GM12878 (cell line): ENCODE measurements around the gene AOC3. TPM values are rescaled to one million over a fixed set of nuclear protein-coding genes. Genes with fewer than 3 reads are reported as not detected.

Experiments used
- ATAC-seq: fragments of 200-7000 bp; cut with Tn5 transposase; 3 replicates; pipeline ENCODE4 v1.9.1; 2020; ENCODE audit warnings: mild to moderate bottlenecking, moderate library complexity
- BruUV-seq: library from RNA; stranded (reverse); fragments of 400-500 nt; replicated peaks from 2 replicates; lab custom pipeline; 2021; lab: Mats Ljungman, UMichigan
- CTCF ChIA-PET: fragments of 300-600 bp; sonication (Branson Sonifier 250); formaldehyde crosslinking; extraction: SDS; loops from one replicate; lab custom pipeline; 2021; ENCODE audit warnings: inconsistent platforms; lab: Yijun Ruan, JAX
- POLR2A ChIA-PET: fragments of 350-600 bp; formaldehyde crosslinking; extraction: SDS; loops from one replicate; lab custom pipeline; 2021; ENCODE audit warnings: inconsistent platforms; lab: Charles Lee
- RAD21 ChIA-PET: fragments of 300-600 bp; sonication (Branson Sonifier 250); formaldehyde crosslinking; loops from one replicate; lab custom pipeline; 2023; ENCODE audit warnings: antibody characterized with exemption; ENCODE audit not compliant: unreplicated experiment; lab: Charles Lee
- SMC1A ChIA-PET: fragments of 300-600 bp; sonication (Branson Sonifier 250); formaldehyde crosslinking; loops from one replicate; lab custom pipeline; 2023; ENCODE audit not compliant: unreplicated experiment, uncharacterized antibody; lab: Charles Lee
- DNase-seq: peaks from one replicate; pipeline ENCODE4 v3.0.0-alpha.2; 2011; ENCODE audit warnings: low read depth, low spot score
- FAIRE-seq: peaks from 3 replicates; lab custom pipeline; 2011; peaks lifted over from hg19 to GRCh38; lab: Jason Lieb, UNC
- H2AFZ ChIP-seq: 2 replicates; pipeline ENCODE4 v1.6.0; 2011; ENCODE audit warnings: low read depth, low read length, control low read depth; ENCODE audit not compliant: control insufficient read depth
- H3K27ac ChIP-seq: 2 replicates; pipeline ENCODE4 v1.5.1; 2011; ENCODE audit warnings: control low read depth; ENCODE audit not compliant: control insufficient read depth, insufficient read depth
- H3K27me3 ChIP-seq, 2 experiments: replicated peaks in 1 of 2; 2 replicates each; pipeline versions ENCODE4 v1.6.0 to v1.6.1; 2011; ENCODE audit warnings: low read length in 1 of 2; ENCODE audit not compliant: control insufficient read depth in 2 of 2, insufficient read depth in 2 of 2
- H3K36me3 ChIP-seq, 2 experiments: 2 replicates each; pipeline ENCODE4 v1.5.1; 2011; ENCODE audit warnings: low read length in 1 of 2; ENCODE audit not compliant: control insufficient read depth in 2 of 2, insufficient read depth in 2 of 2
- H3K4me1 ChIP-seq: 2 replicates; pipeline ENCODE4 v1.6.1; 2011; ENCODE audit warnings: mild to moderate bottlenecking, low read length, moderate library complexity, mixed read lengths; ENCODE audit not compliant: control insufficient read depth, insufficient read depth
- H3K4me2 ChIP-seq: 2 replicates; pipeline ENCODE4 v1.6.0; 2011; ENCODE audit warnings: control low read depth; ENCODE audit not compliant: control insufficient read depth, insufficient read depth
- H3K4me3 ChIP-seq: fragments of 200-600 bp; sonication (generic); 2 replicates; pipeline ENCODE4 v1.5.1; 2016
- H3K79me2 ChIP-seq: 2 replicates; pipeline ENCODE4 v1.6.0; 2011; ENCODE audit warnings: low read length; ENCODE audit not compliant: control insufficient read depth, insufficient read depth
- H3K9ac ChIP-seq: 2 replicates; pipeline ENCODE4 v1.8.0; 2011; ENCODE audit warnings: low read length, control low read depth, mixed read lengths; ENCODE audit not compliant: control insufficient read depth, insufficient read depth
- H3K9me3 ChIP-seq: replicated peaks from 3 replicates; pipeline ENCODE4 v1.5.1; 2011; ENCODE audit warnings: mild to moderate bottlenecking, low read length; ENCODE audit not compliant: control insufficient read depth, insufficient read depth
- H4K20me1 ChIP-seq: 2 replicates; pipeline ENCODE4 v1.6.0; 2011; ENCODE audit not compliant: control insufficient read depth, insufficient read depth
- BHLHE40 ChIP-seq, 2 experiments: fragments of 450-650 bp in 1 of 2; IDR thresholded peaks; 2 replicates each; pipeline ENCODE4 v1.6.1; 2011 to 2017; ENCODE audit warnings: low read depth in 2 of 2, borderline replicate concordance in 1 of 2, improper control_type of control experiment in 1 of 2, low read length in 1 of 2, mild to moderate bottlenecking in 1 of 2
- CBX3 ChIP-seq: fragments of 200-600 bp; sonication (generic); IDR thresholded peaks from 2 replicates; pipeline ENCODE4 v1.6.1; 2016; ENCODE audit warnings: low read depth, borderline replicate concordance
- CEBPB ChIP-seq, 2 experiments: fragments of 150-350 bp in 1 of 2; IDR thresholded peaks; 2 replicates each; pipeline ENCODE4 v1.6.1; 2012 to 2014; ENCODE audit warnings: low read depth in 2 of 2, low read length in 2 of 2, borderline replicate concordance in 1 of 2, inconsistent platforms in 1 of 2
- CREB1 ChIP-seq: IDR thresholded peaks from 2 replicates; pipeline ENCODE4 v1.6.1; 2012; ENCODE audit warnings: low read depth, mild to moderate bottlenecking, inconsistent platforms
- E4F1 ChIP-seq: fragments of 450-650 bp; IDR thresholded peaks from 2 replicates; pipeline ENCODE4 v1.6.1; 2018; ENCODE audit warnings: borderline replicate concordance, mild to moderate bottlenecking; ENCODE audit not compliant: partially characterized antibody
- HDAC6 ChIP-seq: fragments of 200-600 bp; sonication (generic); IDR thresholded peaks from one replicate; pipeline ENCODE4 v1.8.0; 2017; ENCODE audit warnings: antibody characterized with exemption; ENCODE audit not compliant: unreplicated experiment
- IRF3 ChIP-seq: fragments of 450-650 bp; IDR thresholded peaks from 2 replicates; pipeline ENCODE4 v1.6.1; 2014; ENCODE audit warnings: mild to moderate bottlenecking
- MYC ChIP-seq: IDR thresholded peaks from 2 replicates; pipeline ENCODE4 v1.6.1; 2011; ENCODE audit warnings: mild to moderate bottlenecking, low read length, moderate library complexity, inconsistent platforms; ENCODE audit not compliant: insufficient read depth, insufficient replicate concordance, insufficient read length, severe bottlenecking
- SMAD5 ChIP-seq: IDR thresholded peaks from 2 replicates; pipeline ENCODE4 v1.6.1; 2016; ENCODE audit warnings: antibody characterized with exemption, low read depth
- SUZ12 ChIP-seq: fragments of 200-600 bp; sonication (generic); IDR thresholded peaks from one replicate; pipeline ENCODE4 v1.6.1; 2018; ENCODE audit warnings: antibody characterized with exemption, mild to moderate bottlenecking; ENCODE audit not compliant: unreplicated experiment
- TBL1XR1 ChIP-seq: IDR thresholded peaks from 2 replicates; pipeline ENCODE4 v1.6.1; 2012; ENCODE audit warnings: low read depth, low read length, improper control_type of control experiment
- TCF7 ChIP-seq: IDR thresholded peaks from 2 replicates; pipeline ENCODE4 v1.6.1; 2014; ENCODE audit warnings: antibody characterized with exemption, borderline replicate concordance
- YBX1 ChIP-seq: fragments of 450-650 bp; IDR thresholded peaks from 2 replicates; pipeline ENCODE4 v1.6.1; 2016; ENCODE audit warnings: antibody characterized with exemption
- ZNF592 ChIP-seq: fragments of 450-650 bp; IDR thresholded peaks from 2 replicates; pipeline ENCODE4 v1.6.1; 2017; ENCODE audit warnings: mild to moderate bottlenecking, moderate library complexity
- WGBS: methylation state at CpG from one replicate; pipeline ENCODE4 v1.1.6; 2016; ENCODE audit warnings: low lambda C conversion rate; ENCODE audit not compliant: insufficient replicate concordance, insufficient coverage; ENCODE audit errors: missing lambda C conversion rate; 5-methylcytosine and 5-hydroxymethylcytosine counted together
- in situ Hi-C: fragments of 300-500 bp; cut with MboI; formaldehyde crosslinking; loops from 9 replicates; pipeline ENCODE4 v1.14.3; 2018; ENCODE audit warnings: mixed read lengths
- intact Hi-C: fragments of 100-400 bp; cut with micrococcal nuclease; formaldehyde crosslinking; loops from one replicate; pipeline ENCODE4 v1.14.2; 2022; ENCODE audit not compliant: unreplicated experiment
- polyA plus RNA-seq, 11 experiments: library from polyadenylated mRNA; depleted of rRNA in 4 of 11; unstranded in 6 of 11; stranded (reverse) in 5 of 11; fragments of >200 nt; fragmentation: Nextera tagmentation in 4 of 11; fragmentation: Illumina TruSeq in 1 of 11; extraction: Ambion mirVana in 4 of 11; extraction: Trizol in 1 of 11; gene quantifications; 1 replicate in 1 of 11; 2 replicates in 10 of 11; pipeline versions ENCODE4 v1.2.1 to v1.2.3, GENCODE V29; 2011 to 2016; ENCODE audit warnings: inconsistent platforms in 2 of 11, missing spikeins in 2 of 11, low read depth in 1 of 11
- total RNA-seq, 4 experiments: library from RNA; depleted of rRNA in 3 of 4; stranded (reverse); fragments of >200 nt in 3 of 4; fragmentation: Illumina TruSeq in 1 of 4; extraction: Trizol in 1 of 4; gene quantifications; 2 replicates each; pipeline versions ENCODE4 v1.2.1 to v1.2.3, GENCODE V29; 2013 to 2021

Gene AOC3
- total and polyA plus RNA-seq, 10 of the 15 experiments (the other 5 are each of a cell fraction or from before 2014, with no cell fraction given) = 0.02 to 0.91 (median 0.34) TPM; not detected in 2

- no peak overlapping the region for H3K4me3 ChIP-seq
- no peak overlapping the region for H3K27ac ChIP-seq
- H3K4me2 ChIP-seq = no peak overlapping the region
- no peak for ATAC-seq
- intact Hi-C loops (no loop called here), in situ Hi-C loops (no loop called here)
- POLR2A ChIA-PET = no interaction called here
- 34% methylated on average over 7 of the region's 7 CpGs for WGBS
- DNase-seq = no peak
- H2AFZ ChIP-seq = no peak overlapping the region
- SMC1A ChIA-PET = no interaction called here
- no peaks in the 10 kb centered on the region for H3K27me3 ChIP-seq
- no peaks in the 10 kb centered on the region for H3K79me2 ChIP-seq
- no peaks in the 10 kb centered on the region for H3K4me1 ChIP-seq
- no peak for FAIRE-seq
- no TSS peak for BruUV-seq
- CTCF ChIA-PET = interaction anchor here (0.5 to 1.5 kb wide), 2 partner anchors 114 to 580 kb away, joined by 3 to 4 read pairs; partner anchors contain the start of gene RPL27
- no peaks in the 10 kb centered on the region for H3K36me3 ChIP-seq
- H4K20me1 ChIP-seq = no peaks in the 10 kb centered on the region
- no peaks in the 10 kb centered on the region for H3K9me3 ChIP-seq
- RAD21 ChIA-PET = no interaction called here
- no peak overlapping the region for H3K9ac ChIP-seq
- no peak for TF ChIP-seq ZNF592
- TF ChIP-seq TBL1XR1 = no peak
- no peak for TF ChIP-seq HDAC6
- TF ChIP-seq E4F1 = no peak
- no peak for TF ChIP-seq TCF7
- TF ChIP-seq YBX1 = no peak
- no peak for TF ChIP-seq SMAD5
- no peak for TF ChIP-seq CREB1
- TF ChIP-seq BHLHE40 (IDR thresholded peaks at IDR 0.05; ENCODE audit: borderline replicate concordance in 1 of 2, low read depth in 2 of 2, low read length in 1 of 2) = no peak
- no peak for TF ChIP-seq IRF3
- TF ChIP-seq MYC = no peak
- no peak for TF ChIP-seq SUZ12
- no peak for TF ChIP-seq CEBPB (IDR thresholded peaks at IDR 0.05; ENCODE audit: borderline replicate concordance in 1 of 2, low read depth in 2 of 2, low read length in 2 of 2)
- no peak for TF ChIP-seq CBX3
These were observed 33.0 kb downstream of the AOC3 start for GRCh38 chr17:42883802-42884558.
